B cell (primary cell): Measurements from ENCODE around the gene TNFRSF19. TPM values are rescaled to one million over a fixed set of nuclear protein-coding genes. Genes with fewer than 3 reads are reported as not detected.

Source experiments
- ATAC-seq: fragments of 200-7000 bp; cut with Tn5 transposase; one replicate; pipeline ENCODE4 v1.10.0; 2021; ENCODE audit warnings: low read depth, mild to moderate bottlenecking, moderate number of reproducible peaks, moderate library complexity
- CTCF ChIA-PET: fragments of 350-600 bp; sonication (Branson Sonifier 250); formaldehyde crosslinking; loops from one replicate; lab custom pipeline; 2021; ENCODE audit warnings: antibody characterized with exemption, inconsistent platforms; lab: Charles Lee
- POLR2A ChIA-PET: fragments of 350-600 bp; sonication (Branson Sonifier 250); formaldehyde crosslinking; loops from one replicate; lab custom pipeline; 2021; ENCODE audit warnings: antibody characterized with exemption; lab: Charles Lee
- DNase-seq: peaks from one replicate; pipeline ENCODE4 v3.0.0; 2013
- H2AFZ ChIP-seq: 2 replicates; pipeline ENCODE4 v1.6.1; 2012; ENCODE audit warnings: mild to moderate bottlenecking, low read depth, low read length; ENCODE audit not compliant: insufficient read depth, poor library complexity, severe bottlenecking
- H3K27ac ChIP-seq, 2 donors: 1 replicate in 1 of 2; 2 replicates in 1 of 2; pipeline ENCODE4 v1.5.1; 2012 to 2013; ENCODE audit warnings: low read length in 2 of 2, mild to moderate bottlenecking in 2 of 2, moderate library complexity in 1 of 2
- H3K27me3 ChIP-seq, 4 experiments: fragments of 200-600 bp in 1 of 4; sonication (generic) in 1 of 4; replicated peaks in 1 of 4; 1 replicate in 2 of 4; 2 replicates in 2 of 4; pipeline versions ENCODE4 v1.6.1 to v1.7.0; 2013 to 2016; ENCODE audit warnings: low read length in 3 of 4, mild to moderate bottlenecking in 2 of 4, mixed read lengths in 1 of 4, moderate library complexity in 1 of 4; ENCODE audit not compliant: insufficient read depth in 4 of 4, control insufficient read depth in 3 of 4; ENCODE audit errors: control extremely low read depth in 1 of 4
- H3K36me3 ChIP-seq, 2 experiments: replicated peaks in 1 of 2; 1 replicate in 1 of 2; 2 replicates in 1 of 2; pipeline versions ENCODE4 v1.6.1 to v1.7.1; 2013; ENCODE audit warnings: low read length in 1 of 2; ENCODE audit not compliant: insufficient read depth in 2 of 2, control insufficient read depth in 1 of 2; ENCODE audit errors: control extremely low read depth in 1 of 2, extremely low read depth in 1 of 2
- H3K4me1 ChIP-seq, 2 donors: fragments of 200-600 bp in 1 of 2; sonication (generic) in 1 of 2; 1 replicate in 1 of 2; 2 replicates in 1 of 2; pipeline versions ENCODE4 v1.5.1 to v1.6.1; 2013 to 2017; ENCODE audit warnings: low read length in 2 of 2; ENCODE audit not compliant: control insufficient read depth in 2 of 2, insufficient read depth in 2 of 2
- H3K4me2 ChIP-seq: replicated peaks from 2 replicates; pipeline ENCODE3; 2012; ENCODE audit warnings: mild to moderate bottlenecking, low read depth, low read length; ENCODE audit not compliant: poor library complexity, severe bottlenecking
- H3K4me3 ChIP-seq, 5 experiments: fragments of 200-600 bp in 1 of 5; sonication (generic) in 1 of 5; 1 replicate in 3 of 5; 2 replicates in 2 of 5; pipeline versions ENCODE4 v1.5.1 to v1.7.0; 2011 to 2016; ENCODE audit warnings: low read length in 4 of 5, mild to moderate bottlenecking in 4 of 5, low read depth in 2 of 5, control low read depth in 1 of 5, moderate library complexity in 1 of 5; ENCODE audit not compliant: insufficient read depth in 1 of 5; ENCODE audit errors: control extremely low read depth in 1 of 5, extremely low read depth in 1 of 5
- H3K79me2 ChIP-seq: fragments of 200-600 bp; sonication (generic); one replicate; pipeline ENCODE4 v1.6.0; 2016; ENCODE audit warnings: low read length; ENCODE audit not compliant: control insufficient read depth, insufficient read depth
- H3K9ac ChIP-seq: fragments of 200-600 bp; sonication (generic); 2 replicates; pipeline ENCODE4 v1.6.1; 2017; ENCODE audit warnings: mild to moderate bottlenecking, low read length, moderate library complexity
- H3K9me3 ChIP-seq, 3 donors: one replicate each; pipeline versions ENCODE4 v1.6.1 to v1.7.1; 2013; ENCODE audit warnings: low read length in 2 of 3; ENCODE audit not compliant: control insufficient read depth in 2 of 3, insufficient read depth in 1 of 3; ENCODE audit errors: control extremely low read depth in 1 of 3
- H4K20me1 ChIP-seq: 2 replicates; pipeline ENCODE4 v1.6.0; 2012; ENCODE audit warnings: mild to moderate bottlenecking, low read length; ENCODE audit not compliant: insufficient read depth, control insufficient read depth, poor library complexity, severe bottlenecking
- H3K27ac Mint-ChIP-seq: one replicate; pipeline ENCODE4 v1.8.0; 2021; ENCODE audit warnings: mixed read lengths
- H3K27me3 Mint-ChIP-seq: one replicate; pipeline ENCODE4 v1.8.0; 2021; ENCODE audit warnings: mixed read lengths
- H3K4me1 Mint-ChIP-seq: one replicate; pipeline ENCODE4 v1.8.0; 2021; ENCODE audit warnings: mixed read lengths
- H3K4me3 Mint-ChIP-seq: one replicate; pipeline ENCODE4 v1.8.0; 2021; ENCODE audit warnings: mixed read lengths
- H3K9me3 Mint-ChIP-seq: one replicate; pipeline ENCODE4 v1.8.0; 2022; ENCODE audit warnings: mixed read lengths; ENCODE audit not compliant: insufficient read depth
- CTCF ChIP-seq: fragments of 200-600 bp; IDR thresholded peaks from one replicate; pipeline ENCODE4 v1.8.0; 2022; ENCODE audit warnings: antibody characterized with exemption, mild to moderate bottlenecking
- EZH2 ChIP-seq: IDR thresholded peaks from 2 replicates; pipeline ENCODE4 v1.6.1; 2012; ENCODE audit warnings: borderline replicate concordance, low read depth, mild to moderate bottlenecking, moderate library complexity, low read length; ENCODE audit not compliant: insufficient read depth, poor library complexity, severe bottlenecking
- WGBS: methylation state at CpG from one replicate; pipeline ENCODE4 v1.1.5; 2013; ENCODE audit warnings: missing lambda C conversion rate; ENCODE audit not compliant: insufficient coverage; 5-methylcytosine and 5-hydroxymethylcytosine counted together
- intact Hi-C: fragments of 100-400 bp; cut with micrococcal nuclease; formaldehyde crosslinking; loops from one replicate; pipeline ENCODE4 v1.10.0; 2022
- polyA plus RNA-seq: library from polyadenylated mRNA; depleted of rRNA; stranded (reverse); fragments of >200 nt; gene quantifications from 2 replicates; pipeline ENCODE4 v1.2.3, GENCODE V29; 2012
- total RNA-seq, 2 donors: library from RNA; stranded (reverse); fragments of 120-200 nt in 1 of 2; gene quantifications; 1 replicate in 1 of 2; 2 replicates in 1 of 2; pipeline versions ENCODE4 v1.2.3 to v1.2.4, GENCODE V29; 2013 to 2022

TNFRSF19 gene
- total and polyA plus RNA-seq, 2 donors (not counting 1 experiment from before 2014, with no cell fraction given), result 0.36 TPM; not detected in 1

DNA sequence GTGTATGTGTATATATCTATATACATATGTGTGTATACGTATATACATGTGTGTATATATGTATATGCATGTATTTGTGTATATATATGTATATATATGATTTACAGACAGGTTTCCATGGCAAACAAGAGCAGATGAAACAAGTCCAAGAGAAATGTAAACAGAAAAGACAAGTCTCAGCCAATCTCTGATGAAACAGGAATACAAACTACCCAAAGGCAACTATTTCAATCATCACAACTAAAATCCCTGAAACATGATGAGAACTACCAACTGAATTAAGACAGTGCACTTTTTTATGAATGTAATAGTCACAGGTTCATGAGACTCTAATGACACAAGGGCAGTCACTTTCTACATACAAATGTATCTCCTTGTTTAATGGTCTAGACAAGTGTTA lies 140.2 kb downstream of the TNFRSF19 start:
- H3K27ac Mint-ChIP-seq, result no peak overlapping the region
- no peak for TF ChIP-seq CTCF
- TF ChIP-seq EZH2, result no peak
- Histone ChIP-seq H2AFZ (no peak overlapping the region), H3K27ac (no peak overlapping the region), H3K79me2 (no peaks in the 10 kb centered on the region), H3K9me3 (peaks cover 0 to 4% (median 0%) of the 10 kb centered on the region in 3 donors), H3K4me2 (no peak overlapping the region), H3K36me3 (no peaks in the 10 kb centered on the region), H3K27me3 (peaks cover 0 to 6% (median 0%) of the 10 kb centered on the region in 4 experiments), H3K9ac (no peak overlapping the region), H4K20me1 (no peaks in the 10 kb centered on the region), H3K4me1 (no peaks in the 10 kb centered on the region), H3K4me3 (no peak overlapping the region)
- no CpG with 5 or more reads among the region's 1 CpG for WGBS
- ChIA-PET CTCF (no interaction called here), POLR2A (no interaction called here)
- ATAC-seq (no peak), DNase-seq (no peak)
- H3K4me1 Mint-ChIP-seq, result no peaks in the 10 kb centered on the region
- H3K27me3 Mint-ChIP-seq, result peaks cover 19% of the 10 kb centered on the region
- intact Hi-C loops, result no loop called here
- peaks cover 4% of the 10 kb centered on the region for H3K9me3 Mint-ChIP-seq
- no peak overlapping the region for H3K4me3 Mint-ChIP-seq

GRCh38 chr13:23711355-23711754 lies 141.1 kb downstream of the TNFRSF19 start:
- no peak overlapping the region for H3K4me2 ChIP-seq
- POLR2A ChIA-PET, result no interaction called here
- Mint-ChIP-seq H3K27me3 (peaks cover 19% of the 10 kb centered on the region), H3K27ac (no peak overlapping the region), H3K4me1 (peaks cover under 1% of the 10 kb centered on the region), H3K4me3 (no peak overlapping the region), H3K9me3 (peaks cover 4% of the 10 kb centered on the region)
- no peak overlapping the region for H3K9ac ChIP-seq
- H2AFZ ChIP-seq, result no peak overlapping the region
- no peak overlapping the region for H3K4me3 ChIP-seq
- no peaks in the 10 kb centered on the region for H3K36me3 ChIP-seq
- peaks cover 0 to 11% (median 0%) of the 10 kb centered on the region in 3 donors for H3K9me3 ChIP-seq
- H3K79me2 ChIP-seq, result no peaks in the 10 kb centered on the region
- H3K27me3 ChIP-seq, result peaks cover 0 to 6% (median 0%) of the 10 kb centered on the region in 4 experiments
- no peak overlapping the region for H3K27ac ChIP-seq
- DNase-seq (no peak), ATAC-seq (no peak)
- TF ChIP-seq EZH2, result no peak
- no peak for TF ChIP-seq CTCF
- no peaks in the 10 kb centered on the region for H3K4me1 ChIP-seq
- no CpG with 5 or more reads among the region's 3 CpGs for WGBS
- CTCF ChIA-PET, result no interaction called here
- no peaks in the 10 kb centered on the region for H4K20me1 ChIP-seq
- intact Hi-C loops, result no loop called here
